Measurements from ENCODE around the gene DHRSX.

GRCh38 chrX:2511326-2511725 lies 10.6 kb upstream of the DHRSX start:
- no peak for TF ChIP-seq EZH2phosphoT487 (IDR thresholded peaks at IDR 0.05; ENCODE audit: borderline replicate concordance, low read length)
- no peak for TF ChIP-seq CTCF (conservative IDR thresholded peaks at IDR 0.05; ENCODE audit: low read depth, low read length)
- TF ChIP-seq EZH2 (IDR thresholded peaks at IDR 0.05; ENCODE audit: low read length, unreplicated experiment): no peak

Data from PC-3 (cell line).